Endothelial cell of umbilical vein (primary cell): Measurements from ENCODE around the gene ESYT2. TPM values are rescaled to one million over a fixed set of nuclear protein-coding genes. Genes with fewer than 3 reads are reported as not detected.
A peak's percentile ranks its signal among the peaks of the same experiment; 100 is the strongest.

Experiments used
- BruUV-seq: library from RNA; stranded (reverse); fragments of 400-500 nt; replicated peaks from 2 replicates; lab custom pipeline; 2021; lab: Mats Ljungman, UMichigan
- CTCF ChIA-PET: fragments of 300-600, 350-600 bp; sonication (Branson Sonifier 250); formaldehyde crosslinking; loops from one replicate; lab custom pipeline; 2021; ENCODE audit warnings: antibody characterized with exemption, inconsistent platforms; lab: Charles Lee
- POLR2A ChIA-PET: fragments of 300-600, 350-600 bp; sonication (Branson Sonifier 250); formaldehyde crosslinking; loops from one replicate; lab custom pipeline; 2021; ENCODE audit warnings: antibody characterized with exemption, inconsistent platforms; lab: Charles Lee
- DNase-seq: peaks from one replicate; pipeline ENCODE4 v3.0.0-alpha.2; 2011; ENCODE audit warnings: low read depth, low spot score
- FAIRE-seq: peaks from 2 replicates; lab custom pipeline; 2011; peaks lifted over from hg19 to GRCh38; lab: Jason Lieb, UNC
- H2AFZ ChIP-seq: 2 replicates; pipeline ENCODE4 v1.6.0; 2012; ENCODE audit warnings: low read depth, low read length, control low read depth, inconsistent platforms
- H3K27ac ChIP-seq: 2 replicates; pipeline ENCODE4 v1.5.1; 2011; ENCODE audit warnings: low read depth, mild to moderate bottlenecking, control low read depth, low read length, moderate library complexity; ENCODE audit not compliant: insufficient read depth
- H3K27me3 ChIP-seq, 2 experiments: 2 replicates each; pipeline versions ENCODE4 v1.6.0 to v1.6.1; 2011; ENCODE audit warnings: low read length in 2 of 2, mixed read lengths in 1 of 2; ENCODE audit not compliant: control insufficient read depth in 2 of 2, insufficient read depth in 2 of 2
- H3K36me3 ChIP-seq, 2 experiments: 2 replicates in 1 of 2; 3 replicates in 1 of 2; pipeline ENCODE4 v1.5.1; 2011; ENCODE audit warnings: low read length in 2 of 2, mild to moderate bottlenecking in 1 of 2, moderate library complexity in 1 of 2; ENCODE audit not compliant: control insufficient read depth in 2 of 2, insufficient read depth in 2 of 2; ENCODE audit errors: extremely low read depth in 1 of 2
- H3K4me1 ChIP-seq: 3 replicates; pipeline ENCODE4 v1.5.1; 2011; ENCODE audit warnings: mild to moderate bottlenecking, low read length; ENCODE audit not compliant: control insufficient read depth, insufficient read depth; ENCODE audit errors: extremely low read depth
- H3K4me2 ChIP-seq: 2 replicates; pipeline ENCODE4 v1.6.1; 2011; ENCODE audit warnings: low read length, control low read depth, mixed read lengths; ENCODE audit not compliant: insufficient read depth
- H3K4me3 ChIP-seq, 3 experiments: fragments of 200-600 bp in 1 of 3; sonication (generic), shearing (Covaris generic) in 1 of 3; replicated peaks in 1 of 3; 2 replicates each; pipeline ENCODE4 v1.5.1; 2011 to 2016; ENCODE audit warnings: control low read depth in 3 of 3, low read length in 3 of 3, mild to moderate bottlenecking in 2 of 3, inconsistent platforms in 1 of 3, low read depth in 1 of 3, moderate library complexity in 1 of 3; ENCODE audit not compliant: insufficient read depth in 1 of 3
- H3K79me2 ChIP-seq: 2 replicates; pipeline ENCODE4 v1.6.0; 2012; ENCODE audit warnings: low read length, inconsistent platforms; ENCODE audit not compliant: control insufficient read depth, insufficient read depth
- H3K9ac ChIP-seq: replicated peaks from 2 replicates; pipeline ENCODE3; 2011; ENCODE audit warnings: low read length, control low read depth; ENCODE audit not compliant: insufficient read depth; ENCODE audit errors: extremely low read depth
- H3K9me1 ChIP-seq: replicated peaks from 3 replicates; pipeline ENCODE4 v1.6.0; 2011; ENCODE audit warnings: mild to moderate bottlenecking, low read length; ENCODE audit not compliant: control insufficient read depth, insufficient read depth; ENCODE audit errors: extremely low read depth
- H3K9me3 ChIP-seq: replicated peaks from 2 replicates; pipeline ENCODE4 v1.5.1; 2012; ENCODE audit warnings: low read length, inconsistent platforms; ENCODE audit not compliant: control insufficient read depth, insufficient read depth
- H4K20me1 ChIP-seq: replicated peaks from 2 replicates; pipeline ENCODE3; 2011; ENCODE audit warnings: mild to moderate bottlenecking, low read length; ENCODE audit not compliant: control insufficient read depth, insufficient read depth; ENCODE audit errors: extremely low read depth
- FOS ChIP-seq: IDR thresholded peaks from 2 replicates; pipeline ENCODE4 v1.6.1; 2011; ENCODE audit warnings: mild to moderate bottlenecking, low read length, moderate library complexity, borderline replicate concordance; ENCODE audit not compliant: insufficient read depth
- POLR2A ChIP-seq: IDR thresholded peaks from 2 replicates; pipeline ENCODE4 v1.6.1; 2012; ENCODE audit warnings: low read depth, mild to moderate bottlenecking, control low read depth, low read length
- POLR2AphosphoS5 ChIP-seq: IDR thresholded peaks from 2 replicates; pipeline ENCODE4 v1.6.1; 2012; ENCODE audit warnings: low read depth, mild to moderate bottlenecking, control low read depth, low read length, moderate library complexity; ENCODE audit not compliant: insufficient read depth
- dilution Hi-C: fragments of 300-500 bp; cut with MboI; formaldehyde crosslinking; loops from one replicate; pipeline ENCODE4 v1.15.0; 2019; ENCODE audit warnings: low sequenced_read_pairs; ENCODE audit not compliant: extremely low pct_ligation_motif_present
- intact Hi-C: fragments of 100-400 bp; cut with micrococcal nuclease; formaldehyde crosslinking; loops from one replicate; pipeline ENCODE4 v1.10.0; 2022
- polyA plus RNA-seq, 4 experiments: library from polyadenylated mRNA; depleted of rRNA in 3 of 4; stranded (reverse) in 3 of 4; unstranded in 1 of 4; fragments of >200 nt; gene quantifications; 2 replicates each; pipeline versions ENCODE4 v1.2.1 to v1.2.3, GENCODE V29; 2011 to 2012; ENCODE audit warnings: missing spikeins in 1 of 4
- total RNA-seq: library from RNA; stranded (reverse); gene quantifications from 2 replicates; pipeline ENCODE4 v1.2.3, GENCODE V29; 2021
- TF ChIP-seq, protein P1 (sequence below), 2 donors: IDR thresholded peaks; 1 replicate in 1 of 2; 2 replicates in 1 of 2; pipeline ENCODE4 v1.5.1; 2011; ENCODE audit warnings: low read length in 2 of 2, mild to moderate bottlenecking in 2 of 2, moderate library complexity in 2 of 2, control low read depth in 1 of 2, inconsistent platforms in 1 of 2, low read depth in 1 of 2; ENCODE audit not compliant: insufficient read depth in 1 of 2; ENCODE audit errors: extremely low read depth in 1 of 2
- TF ChIP-seq, protein P2 (sequence below): IDR thresholded peaks from 2 replicates; pipeline ENCODE4 v1.6.1; 2011; ENCODE audit not compliant: insufficient read depth, insufficient read length

ESYT2 gene
- total and polyA plus RNA-seq, 2 donors (not counting 3 experiments of a cell fraction or from before 2014, with no cell fraction given) = 18.8 to 46.6 TPM

DNA sequence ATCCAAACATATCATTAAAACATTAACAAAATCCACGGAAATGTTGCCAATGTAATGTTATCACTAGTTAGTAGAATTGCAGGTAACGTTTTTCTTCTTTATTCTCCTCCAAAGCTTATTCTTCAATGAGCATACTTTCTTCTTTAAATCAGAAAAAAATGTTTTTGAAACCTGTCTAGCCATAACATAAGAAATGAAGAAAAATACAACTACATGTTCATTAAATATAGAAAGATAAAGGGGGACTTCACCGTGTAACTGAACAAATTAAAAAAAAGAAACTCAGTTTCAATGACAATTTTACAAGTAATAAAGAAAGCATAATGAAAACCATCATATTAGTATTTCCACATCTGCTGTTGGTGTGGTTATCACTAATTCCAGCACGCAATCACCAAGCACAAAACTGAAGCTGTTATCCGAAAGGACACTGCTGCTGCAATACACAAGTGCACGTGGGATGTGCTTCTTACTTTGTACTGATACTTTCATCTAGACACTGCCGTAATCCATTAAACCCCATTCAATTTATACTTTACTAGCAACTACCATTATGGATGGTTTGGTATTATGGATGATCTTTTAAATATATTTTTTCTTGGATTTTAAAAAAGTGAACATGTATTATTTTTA is 9.6 kb downstream of the ESYT2 start:
- intact Hi-C loops = loop anchor here (2.0 kb wide), 1 partner anchor 37 kb away; no protein-coding TSS in a partner anchor
- no peak for FAIRE-seq
- Histone ChIP-seq H3K36me3 (no peaks in the 10 kb centered on the region), H3K4me3 (no peak overlapping the region), H3K4me2 (peak overlapping the region; percentile 90), H3K27ac (peak overlapping the region; percentile 95), H3K9me3 (no peaks in the 10 kb centered on the region), H3K9me1 (no peaks in the 10 kb centered on the region), H3K27me3 (no peaks in the 10 kb centered on the region), H4K20me1 (no peaks in the 10 kb centered on the region), H3K79me2 (peaks cover 65% of the 10 kb centered on the region), H2AFZ (no peak overlapping the region), H3K9ac (peak overlapping the region; percentile 84), H3K4me1 (peaks cover 62% of the 10 kb centered on the region)
- no peak for TF ChIP-seq POLR2AphosphoS5
- TF ChIP-seq, protein P1, sequence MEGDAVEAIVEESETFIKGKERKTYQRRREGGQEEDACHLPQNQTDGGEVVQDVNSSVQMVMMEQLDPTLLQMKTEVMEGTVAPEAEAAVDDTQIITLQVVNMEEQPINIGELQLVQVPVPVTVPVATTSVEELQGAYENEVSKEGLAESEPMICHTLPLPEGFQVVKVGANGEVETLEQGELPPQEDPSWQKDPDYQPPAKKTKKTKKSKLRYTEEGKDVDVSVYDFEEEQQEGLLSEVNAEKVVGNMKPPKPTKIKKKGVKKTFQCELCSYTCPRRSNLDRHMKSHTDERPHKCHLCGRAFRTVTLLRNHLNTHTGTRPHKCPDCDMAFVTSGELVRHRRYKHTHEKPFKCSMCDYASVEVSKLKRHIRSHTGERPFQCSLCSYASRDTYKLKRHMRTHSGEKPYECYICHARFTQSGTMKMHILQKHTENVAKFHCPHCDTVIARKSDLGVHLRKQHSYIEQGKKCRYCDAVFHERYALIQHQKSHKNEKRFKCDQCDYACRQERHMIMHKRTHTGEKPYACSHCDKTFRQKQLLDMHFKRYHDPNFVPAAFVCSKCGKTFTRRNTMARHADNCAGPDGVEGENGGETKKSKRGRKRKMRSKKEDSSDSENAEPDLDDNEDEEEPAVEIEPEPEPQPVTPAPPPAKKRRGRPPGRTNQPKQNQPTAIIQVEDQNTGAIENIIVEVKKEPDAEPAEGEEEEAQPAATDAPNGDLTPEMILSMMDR (IDR thresholded peaks at IDR 0.05; ENCODE audit: extremely low read depth in 1 of 2, insufficient read depth in 1 of 2, low read depth in 1 of 2, low read length in 2 of 2) = no peak
- TF ChIP-seq POLR2A = no peak
- TF ChIP-seq FOS = no peak
- TF ChIP-seq, protein P2, sequence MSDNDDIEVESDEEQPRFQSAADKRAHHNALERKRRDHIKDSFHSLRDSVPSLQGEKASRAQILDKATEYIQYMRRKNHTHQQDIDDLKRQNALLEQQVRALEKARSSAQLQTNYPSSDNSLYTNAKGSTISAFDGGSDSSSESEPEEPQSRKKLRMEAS = no peak
- POLR2A ChIA-PET = interaction anchor here (1.6 kb wide), 1 partner anchor 44 kb away, joined by 6 read pairs; no protein-coding TSS in a partner anchor
- CTCF ChIA-PET = interaction anchor here (0.9 to 1.2 kb wide), 6 partner anchors 8 to 79 kb away, joined by 3 to 6 read pairs (median 4); partner anchors contain the start of gene ESYT2
- no TSS peak for BruUV-seq
- no peak for DNase-seq
- dilution Hi-C loops = no loop called here
